ENCODE data around the gene SAMM50. TPM values are rescaled to one million over a fixed set of nuclear protein-coding genes. Genes with fewer than 3 reads are reported as not detected.

Gene SAMM50
- total and polyA plus RNA-seq, 2 donors (not counting 3 experiments of a cell fraction or from before 2014, with no cell fraction given), result 42.9 to 56.2 TPM

- Histone ChIP-seq H4K20me1 (replicated peaks; ENCODE audit: control insufficient read depth, extremely low read depth, insufficient read depth, low read length) (no peaks in the 10 kb centered on the region), H3K9me3 (replicated peaks; ENCODE audit: control insufficient read depth, insufficient read depth, low read length) (no peaks in the 10 kb centered on the region), H3K36me3 (ENCODE audit: control insufficient read depth in 2 of 2, extremely low read depth in 1 of 2, insufficient read depth in 2 of 2, low read length in 2 of 2) (no peaks in the 10 kb centered on the region), H3K4me1 (ENCODE audit: control insufficient read depth, extremely low read depth, insufficient read depth, low read length) (peaks cover 28% of the 10 kb centered on the region), H3K9me1 (replicated peaks; ENCODE audit: control insufficient read depth, extremely low read depth, insufficient read depth, low read length) (no peaks in the 10 kb centered on the region), H3K4me3 (replicated peaks in 1 of 3; ENCODE audit: insufficient read depth in 1 of 3, low read depth in 1 of 3, low read length in 3 of 3) (no peak overlapping the region), H3K9ac (replicated peaks; ENCODE audit: extremely low read depth, insufficient read depth, low read length) (no peak overlapping the region), H2AFZ (ENCODE audit: low read depth, low read length) (no peak overlapping the region), H3K27ac (ENCODE audit: insufficient read depth, low read depth, low read length) (no peak overlapping the region), H3K4me2 (ENCODE audit: insufficient read depth, low read length) (no peak overlapping the region), H3K27me3 (ENCODE audit: control insufficient read depth in 2 of 2, insufficient read depth in 2 of 2, low read length in 2 of 2) (no peaks in the 10 kb centered on the region), H3K79me2 (ENCODE audit: control insufficient read depth, insufficient read depth, low read length) (peaks cover 20% of the 10 kb centered on the region)
- dilution Hi-C loops (cut with MboI; ENCODE audit: extremely low pct_ligation_motif_present, low sequenced_read_pairs), result no loop called here
- DNase-seq (ENCODE audit: low read depth, low spot score), result no peak
- no TSS peak for BruUV-seq (replicated peaks)
- no peak for FAIRE-seq
- CTCF ChIA-PET, result no interaction called here
- intact Hi-C loops (cut with micrococcal nuclease), result no loop called here
- TF ChIP-seq GATA2 (IDR thresholded peaks at IDR 0.05; ENCODE audit: insufficient read depth, insufficient read length, low read depth, low read length) (no peak), FOS (IDR thresholded peaks at IDR 0.05; ENCODE audit: borderline replicate concordance, insufficient read depth, low read length) (no peak), EZH2 (IDR thresholded peaks at IDR 0.05; ENCODE audit: borderline replicate concordance, low read depth, low read length, severe bottlenecking) (no peak), JUN (IDR thresholded peaks at IDR 0.05; ENCODE audit: borderline replicate concordance, insufficient read depth, insufficient read length, low read depth) (no peak), POLR2A (IDR thresholded peaks at IDR 0.05; ENCODE audit: low read depth, low read length) (no peak)
- POLR2A ChIA-PET, result no interaction called here
These were observed 63.4 kb downstream of the SAMM50 start for GRCh38 chr22:44018594-44018993.

- H4K20me1 ChIP-seq (replicated peaks; ENCODE audit: control insufficient read depth, extremely low read depth, insufficient read depth, low read length), result no peaks in the 10 kb centered on the region
- intact Hi-C loops (cut with micrococcal nuclease) (no loop called here), dilution Hi-C loops (cut with MboI; ENCODE audit: extremely low pct_ligation_motif_present, low sequenced_read_pairs) (no loop called here)
- H2AFZ ChIP-seq (ENCODE audit: low read depth, low read length), result no peak overlapping the region
- POLR2A ChIA-PET, result no interaction called here
- no TSS peak for BruUV-seq (replicated peaks)
- no peak overlapping the region for H3K4me3 ChIP-seq (replicated peaks in 1 of 3; ENCODE audit: insufficient read depth in 1 of 3, low read depth in 1 of 3, low read length in 3 of 3)
- no peak overlapping the region for H3K27ac ChIP-seq (ENCODE audit: insufficient read depth, low read depth, low read length)
- no peaks in the 10 kb centered on the region for H3K9me1 ChIP-seq (replicated peaks; ENCODE audit: control insufficient read depth, extremely low read depth, insufficient read depth, low read length)
- no peaks in the 10 kb centered on the region for H3K9me3 ChIP-seq (replicated peaks; ENCODE audit: control insufficient read depth, insufficient read depth, low read length)
- CTCF ChIA-PET, result interaction anchor here (2.1 kb wide), 1 partner anchor 66 kb away, joined by 11 read pairs; no protein-coding TSS in a partner anchor
- DNase-seq (ENCODE audit: low read depth, low spot score) (no peak), FAIRE-seq (no peak)
- no peaks in the 10 kb centered on the region for H3K36me3 ChIP-seq (ENCODE audit: control insufficient read depth in 2 of 2, extremely low read depth in 1 of 2, insufficient read depth in 2 of 2, low read length in 2 of 2)
- TF ChIP-seq POLR2AphosphoS5 (IDR thresholded peaks at IDR 0.05; ENCODE audit: insufficient read depth, low read depth, low read length) (no peak), FOS (IDR thresholded peaks at IDR 0.05; ENCODE audit: borderline replicate concordance, insufficient read depth, low read length) (no peak), EZH2 (IDR thresholded peaks at IDR 0.05; ENCODE audit: borderline replicate concordance, low read depth, low read length, severe bottlenecking) (no peak), MYC (IDR thresholded peaks at IDR 0.05; ENCODE audit: low read depth, low read length) (no peak), JUN (IDR thresholded peaks at IDR 0.05; ENCODE audit: borderline replicate concordance, insufficient read depth, insufficient read length, low read depth) (no peak), CTCF (IDR thresholded peaks at IDR 0.05; ENCODE audit: extremely low read depth in 1 of 2, insufficient read depth in 1 of 2, low read depth in 1 of 2, low read length in 2 of 2) (no peak), MAX (IDR thresholded peaks at IDR 0.05; ENCODE audit: insufficient read depth, insufficient read length) (no peak), POLR2A (IDR thresholded peaks at IDR 0.05; ENCODE audit: low read depth, low read length) (no peak), GATA2 (IDR thresholded peaks at IDR 0.05; ENCODE audit: insufficient read depth, insufficient read length, low read depth, low read length) (no peak)
- peaks cover 24% of the 10 kb centered on the region for H3K79me2 ChIP-seq (ENCODE audit: control insufficient read depth, insufficient read depth, low read length)
- peaks cover 30% of the 10 kb centered on the region for H3K4me1 ChIP-seq (ENCODE audit: control insufficient read depth, extremely low read depth, insufficient read depth, low read length)
- no peak overlapping the region for H3K9ac ChIP-seq (replicated peaks; ENCODE audit: extremely low read depth, insufficient read depth, low read length)
- H3K4me2 ChIP-seq (ENCODE audit: insufficient read depth, low read length), result no peak overlapping the region
- H3K27me3 ChIP-seq (ENCODE audit: control insufficient read depth in 2 of 2, insufficient read depth in 2 of 2, low read length in 2 of 2), result no peaks in the 10 kb centered on the region
These were observed 64.2 kb downstream of the SAMM50 start for GRCh38 chr22:44019416-44019815.

Data from endothelial cell of umbilical vein (primary cell).